Sigmoid colon (tissue), 7 donors: ENCODE results near the gene S1PR3. TPM values are rescaled to one million over a fixed set of nuclear protein-coding genes. Genes with fewer than 3 reads are reported as not detected.

ENCODE experiments used
- DNase-seq: peaks from one replicate; pipeline ENCODE4 v3.0.0-alpha.2; 2019
- H3K27ac ChIP-seq, 4 donors: fragments of 200-600 bp; sonication (generic); one replicate each; pipeline ENCODE4 v1.5.1; 2016 to 2019; ENCODE audit warnings: mild to moderate bottlenecking in 1 of 4
- H3K27me3 ChIP-seq, 3 donors: fragments of 200-600 bp; sonication (generic); one replicate each; pipeline ENCODE4 v1.5.1; 2019; ENCODE audit warnings: mild to moderate bottlenecking in 1 of 3
- H3K36me3 ChIP-seq, 4 donors: fragments of 200-600 bp; sonication (generic); one replicate each; pipeline ENCODE4 v1.5.1; 2016 to 2019
- H3K4me1 ChIP-seq, 4 donors: fragments of 200-600 bp; sonication (generic); one replicate each; pipeline ENCODE4 v1.5.1; 2017 to 2019
- H3K4me3 ChIP-seq, 4 donors: fragments of 200-600 bp; sonication (generic); one replicate each; pipeline ENCODE4 v1.5.1; 2017 to 2019; ENCODE audit warnings: mild to moderate bottlenecking in 2 of 4, moderate library complexity in 1 of 4
- H3K9me3 ChIP-seq, 4 donors: fragments of 200-600 bp in 3 of 4; sonication (generic) in 3 of 4; one replicate each; pipeline versions ENCODE4 v1.5.1 to v1.6.1; 2013 to 2019
- CTCF ChIP-seq, 4 experiments: fragments of 450-650 bp in 3 of 4; fragments of 200-600 bp in 1 of 4; IDR thresholded peaks; one replicate each; pipeline ENCODE4 v1.5.1; 2016 to 2019; ENCODE audit warnings: antibody characterized with exemption in 4 of 4, mild to moderate bottlenecking in 3 of 4, moderate library complexity in 2 of 4
- EP300 ChIP-seq, 4 donors: sonication (generic); formaldehyde crosslinking; IDR thresholded peaks; one replicate each; pipeline ENCODE4 v1.6.1; 2017; ENCODE audit warnings: antibody characterized with exemption in 4 of 4
- POLR2A ChIP-seq, 2 donors: fragments of 450-650 bp; IDR thresholded peaks; one replicate each; pipeline ENCODE4 v1.6.1; 2016; ENCODE audit warnings: antibody characterized with exemption in 2 of 2, mild to moderate bottlenecking in 2 of 2, moderate library complexity in 2 of 2
- POLR2AphosphoS5 ChIP-seq, 4 donors: sonication (generic); formaldehyde crosslinking; IDR thresholded peaks; one replicate each; pipeline ENCODE4 v1.6.1; 2017; ENCODE audit warnings: antibody characterized with exemption in 4 of 4
- WGBS, 2 donors: extraction: QIAGEN DNeasy Blood & Tissue Kit; methylation state at CpG; one replicate each; pipeline ENCODE4 v1.1.7; 2013; 5-methylcytosine and 5-hydroxymethylcytosine counted together
- intact Hi-C: fragments of 100-400 bp; cut with DNase I; formaldehyde crosslinking; loops from one replicate; pipeline ENCODE4 v1.15.1; 2023
- polyA plus RNA-seq, 3 donors: library from polyadenylated mRNA; stranded (reverse); fragments of 200-250 nt; gene quantifications; one replicate each; pipeline ENCODE4 v1.2.3, GENCODE V29; 2013
- total RNA-seq, 4 donors: library from RNA; depleted of rRNA; stranded (reverse); fragments of >200 nt; gene quantifications; one replicate each; pipeline ENCODE4 v1.1.0, GENCODE V29; 2016
- donor health status: healthy with polysubstance abuse.
- donor health status: Bipolar disorder and iron deficiency.
- donor health status: healthy.

Gene S1PR3
- total and polyA plus RNA-seq, 7 donors, result 0.23 to 33.0 (median 10.4) TPM

- H3K36me3 ChIP-seq, result no peaks in the 10 kb centered on the region
- intact Hi-C loops, result no loop called here
- no peaks in the 10 kb centered on the region for H3K27me3 ChIP-seq
- H3K9me3 ChIP-seq, result no peaks in the 10 kb centered on the region
- H3K4me1 ChIP-seq, result peaks cover 0 to 40% (median 29%) of the 10 kb centered on the region in 4 donors
- no peak overlapping the region for H3K4me3 ChIP-seq
- peak overlapping the region in 3 of 4 donors; percentile 35 to 98 (median 37) for H3K27ac ChIP-seq
- no peak for TF ChIP-seq POLR2A (IDR thresholded peaks at IDR 0.05)
- no peak for DNase-seq
- WGBS, 2 donors, result 14 to 17% methylated on average over 7 of the region's 7 CpGs
Measured at GRCh38 chr9:88988796-88989641, 2.2 kb upstream of the S1PR3 start.

- intact Hi-C loops, result loop anchor here (2.0 to 10.0 kb wide), 2 partner anchors 243 to 795 kb away; no protein-coding TSS in a partner anchor
- Histone ChIP-seq H3K9me3 (no peaks in the 10 kb centered on the region), H3K4me3 (peak overlapping the region in 3 of 4 donors; percentile 57 to 85 (median 85)), H3K4me1 (peaks cover 0 to 52% (median 39%) of the 10 kb centered on the region in 4 donors), H3K27ac (peak overlapping the region; percentile 76 to 98 (median 84)), H3K36me3 (no peaks in the 10 kb centered on the region), H3K27me3 (no peaks in the 10 kb centered on the region)
- TF ChIP-seq POLR2A (IDR thresholded peaks at IDR 0.05) (no peak), EP300 (IDR thresholded peaks at IDR 0.05) (no peak), POLR2AphosphoS5 (IDR thresholded peaks at IDR 0.05) (no peak), CTCF (IDR thresholded peaks at IDR 0.05) (no peak)
- no peak for DNase-seq
- 79 to 82% methylated on average over 25 of the region's 25 CpGs for WGBS, 2 donors
Measured at GRCh38 chr9:88990041-88990728, 1.1 kb upstream of the S1PR3 start.

GRCh38 chr9:88990729-88991065, 571 bp upstream of the S1PR3 start:
- peaks cover 0 to 57% (median 41%) of the 10 kb centered on the region in 4 donors for H3K4me1 ChIP-seq
- intact Hi-C loops, result loop anchor here (2.0 to 10.0 kb wide), 2 partner anchors 244 to 796 kb away; no protein-coding TSS in a partner anchor
- no peak for DNase-seq

GRCh38 chr9:88992556-88992955, 1.3 kb downstream of the S1PR3 start:
- H3K36me3 ChIP-seq, result no peaks in the 10 kb centered on the region
- peak overlapping the region in 2 of 4 donors; percentile 91 to 98 for H3K27ac ChIP-seq
- 82 to 86% methylated on average over 4 of the region's 4 CpGs for WGBS, 2 donors
- no peak for DNase-seq
- no peaks in the 10 kb centered on the region for H3K27me3 ChIP-seq
- no peaks in the 10 kb centered on the region for H3K9me3 ChIP-seq
- peak overlapping the region; percentile 57 to 85 (median 74) for H3K4me3 ChIP-seq
- peaks cover 0 to 72% (median 45%) of the 10 kb centered on the region in 4 donors for H3K4me1 ChIP-seq
- intact Hi-C loops, result loop anchor here (10.0 kb wide), 1 partner anchor 798 kb away; no protein-coding TSS in a partner anchor
- no peak for TF ChIP-seq EP300 (IDR thresholded peaks at IDR 0.05)
- TF ChIP-seq CTCF (IDR thresholded peaks at IDR 0.05), result no peak
- no peak for TF ChIP-seq POLR2A (IDR thresholded peaks at IDR 0.05)
- TF ChIP-seq POLR2AphosphoS5 (IDR thresholded peaks at IDR 0.05), result no peak

More at GRCh38 chr9:88990729-88991065, 571 bp upstream of the S1PR3 start:
- 33 to 48% methylated on average over 21 of the region's 21 CpGs for WGBS, 2 donors
- peak overlapping the region; percentile 76 to 98 (median 84) for H3K27ac ChIP-seq
- peak overlapping the region; percentile 57 to 85 (median 74) for H3K4me3 ChIP-seq
- H3K9me3 ChIP-seq, result no peaks in the 10 kb centered on the region
- no peaks in the 10 kb centered on the region for H3K36me3 ChIP-seq
- TF ChIP-seq CTCF (IDR thresholded peaks at IDR 0.05) (no peak), POLR2A (IDR thresholded peaks at IDR 0.05) (no peak), EP300 (IDR thresholded peaks at IDR 0.05) (no peak), POLR2AphosphoS5 (IDR thresholded peaks at IDR 0.05) (no peak)
- no peaks in the 10 kb centered on the region for H3K27me3 ChIP-seq

- peaks cover 0 to 79% (median 53%) of the 10 kb centered on the region in 4 donors for H3K4me1 ChIP-seq
Measured at GRCh38 chr9:88993327-88993726, 2.1 kb downstream of the S1PR3 start.

More at GRCh38 chr9:88993327-88993726, 2.1 kb downstream of the S1PR3 start:
- WGBS, 2 donors, result 63 to 79% methylated on average over 2 of the region's 2 CpGs
- no peak for TF ChIP-seq EP300 (IDR thresholded peaks at IDR 0.05)
- TF ChIP-seq POLR2A (IDR thresholded peaks at IDR 0.05), result no peak
- no peak for TF ChIP-seq CTCF (IDR thresholded peaks at IDR 0.05)
- TF ChIP-seq POLR2AphosphoS5 (IDR thresholded peaks at IDR 0.05), result no peak
- H3K27me3 ChIP-seq, result no peaks in the 10 kb centered on the region
- H3K36me3 ChIP-seq, result no peaks in the 10 kb centered on the region
- peak overlapping the region; percentile 19 to 85 (median 71) for H3K4me3 ChIP-seq
- H3K27ac ChIP-seq, result peak overlapping the region in 2 of 4 donors; percentile 44 to 98
- H3K9me3 ChIP-seq, result no peaks in the 10 kb centered on the region
- no peak for DNase-seq
- intact Hi-C loops, result loop anchor here (10.0 kb wide), 1 partner anchor 799 kb away; no protein-coding TSS in a partner anchor
